ENCODE data around the gene GKAP1.

GRCh38 chr9:83765376-83765775 is 52.2 kb downstream of the GKAP1 start:
- TF ChIP-seq EZH2 (IDR thresholded peaks at IDR 0.05; ENCODE audit: low read length, unreplicated experiment): no peak
- TF ChIP-seq, protein P1, sequence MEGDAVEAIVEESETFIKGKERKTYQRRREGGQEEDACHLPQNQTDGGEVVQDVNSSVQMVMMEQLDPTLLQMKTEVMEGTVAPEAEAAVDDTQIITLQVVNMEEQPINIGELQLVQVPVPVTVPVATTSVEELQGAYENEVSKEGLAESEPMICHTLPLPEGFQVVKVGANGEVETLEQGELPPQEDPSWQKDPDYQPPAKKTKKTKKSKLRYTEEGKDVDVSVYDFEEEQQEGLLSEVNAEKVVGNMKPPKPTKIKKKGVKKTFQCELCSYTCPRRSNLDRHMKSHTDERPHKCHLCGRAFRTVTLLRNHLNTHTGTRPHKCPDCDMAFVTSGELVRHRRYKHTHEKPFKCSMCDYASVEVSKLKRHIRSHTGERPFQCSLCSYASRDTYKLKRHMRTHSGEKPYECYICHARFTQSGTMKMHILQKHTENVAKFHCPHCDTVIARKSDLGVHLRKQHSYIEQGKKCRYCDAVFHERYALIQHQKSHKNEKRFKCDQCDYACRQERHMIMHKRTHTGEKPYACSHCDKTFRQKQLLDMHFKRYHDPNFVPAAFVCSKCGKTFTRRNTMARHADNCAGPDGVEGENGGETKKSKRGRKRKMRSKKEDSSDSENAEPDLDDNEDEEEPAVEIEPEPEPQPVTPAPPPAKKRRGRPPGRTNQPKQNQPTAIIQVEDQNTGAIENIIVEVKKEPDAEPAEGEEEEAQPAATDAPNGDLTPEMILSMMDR (conservative IDR thresholded peaks at IDR 0.05; ENCODE audit: low read depth, low read length): no peak
